NOMO-1 (cell line): Measurements from ENCODE around the gene UBE3B.

Experiments
- DNase-seq, 2 experiments: peaks; one replicate each; lab custom pipeline; 2025; ENCODE audit not compliant: unreplicated experiment in 2 of 2; lab: John Stamatoyannopoulos, UW

Gene UBE3B

GRCh38 chr12:109547286-109547685 is 69.9 kb downstream of the UBE3B start:
- DNase-seq: no peak

DNA sequence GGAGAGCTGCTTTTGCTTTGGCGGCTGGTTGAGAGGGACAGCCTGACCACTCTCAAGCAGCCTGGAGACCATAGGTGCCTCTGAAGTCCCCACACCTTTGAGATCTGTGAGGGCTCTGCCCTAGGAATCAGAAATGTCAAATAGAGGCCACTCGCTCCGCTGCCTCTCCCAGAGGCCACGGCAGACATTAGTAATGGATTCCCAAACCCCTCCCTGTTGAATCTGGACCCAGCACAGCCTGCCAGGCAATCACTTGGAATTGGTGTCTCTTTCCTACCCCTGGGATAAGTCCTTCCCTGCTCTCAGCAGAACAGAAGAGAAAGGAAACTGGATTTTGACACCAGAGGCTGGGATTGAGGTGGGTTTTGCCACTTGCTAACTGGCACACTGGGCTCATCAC is 70.8 kb downstream of the UBE3B start:
- DNase-seq: no peak

GRCh38 chr12:109549613-109550270 is 72.3 kb downstream of the UBE3B start:
- no peak for DNase-seq

GRCh38 chr12:109550281-109550680 is 72.8 kb downstream of the UBE3B start:
- DNase-seq: no peak

DNA sequence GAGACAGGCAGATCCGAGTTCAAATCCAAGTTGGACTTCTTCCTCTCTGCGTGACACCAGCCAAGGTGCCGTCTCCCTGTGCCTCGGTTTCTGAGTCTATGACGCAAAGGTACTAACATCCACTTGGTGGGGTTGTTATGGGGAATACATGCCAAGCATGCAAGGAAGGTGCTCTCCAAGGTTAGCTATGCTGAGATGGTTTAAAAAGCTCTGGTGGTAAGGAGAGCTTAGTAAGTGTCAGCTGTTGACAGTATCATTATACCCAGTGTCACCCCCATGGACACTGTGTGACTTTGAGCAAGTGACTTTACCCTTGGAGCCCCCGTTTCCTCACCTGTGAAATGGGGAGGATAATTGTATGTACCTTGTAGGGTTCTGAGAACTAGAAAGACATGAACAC is 73.7 kb downstream of the UBE3B start:
- no peak for DNase-seq

DNA sequence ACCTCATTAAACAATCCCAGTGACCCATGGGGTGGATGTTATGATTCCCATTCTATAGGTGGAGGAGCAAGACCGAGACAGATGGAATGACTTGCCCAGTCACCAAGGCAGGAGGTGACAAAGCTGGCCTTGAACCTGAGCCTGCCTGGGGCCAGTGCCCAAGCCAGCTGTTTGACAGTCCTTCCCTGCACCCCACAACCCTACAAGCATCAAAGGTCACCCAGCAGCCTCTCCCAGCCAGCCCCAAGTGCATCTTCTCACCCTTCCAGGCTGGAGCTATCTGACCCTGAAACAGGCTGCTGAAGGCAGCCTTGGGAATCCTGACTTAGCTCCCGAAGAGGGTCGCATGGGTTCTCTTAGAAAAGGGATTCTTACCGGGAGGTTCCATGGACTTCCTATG is 75.5 kb downstream of the UBE3B start:
- no peak for DNase-seq

- DNase-seq: no peak
Measured at GRCh38 chr12:109553483-109553882, 76.0 kb downstream of the UBE3B start.

DNA sequence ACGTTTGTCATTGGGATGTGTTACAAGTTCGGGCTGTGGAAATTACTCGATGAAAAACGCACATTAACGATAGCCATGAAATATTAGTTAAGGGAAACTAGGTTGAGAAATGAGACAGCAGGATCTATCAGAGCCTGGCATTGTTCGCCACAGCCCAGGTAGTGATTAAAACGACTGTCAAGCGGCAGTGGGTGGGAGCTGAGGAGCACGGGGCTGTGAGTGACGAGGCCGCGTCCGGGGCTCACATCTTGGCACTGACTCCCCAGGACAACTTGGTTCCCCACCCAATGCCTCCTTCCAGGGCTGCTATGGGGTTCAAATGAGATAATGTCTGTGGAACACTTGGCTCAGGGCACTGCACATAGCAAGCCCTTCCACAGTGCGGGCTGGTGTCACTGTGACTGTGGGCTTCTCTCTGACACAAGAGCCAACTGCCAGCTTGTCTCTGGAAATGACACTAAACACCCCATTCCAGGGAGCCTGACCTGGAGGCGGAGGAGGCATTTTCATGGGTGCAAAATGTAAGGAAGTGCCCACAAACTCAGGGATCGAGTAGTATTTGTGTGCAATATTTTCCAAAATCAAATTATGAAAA is 76.6 kb downstream of the UBE3B start:
- DNase-seq: no peak

DNA sequence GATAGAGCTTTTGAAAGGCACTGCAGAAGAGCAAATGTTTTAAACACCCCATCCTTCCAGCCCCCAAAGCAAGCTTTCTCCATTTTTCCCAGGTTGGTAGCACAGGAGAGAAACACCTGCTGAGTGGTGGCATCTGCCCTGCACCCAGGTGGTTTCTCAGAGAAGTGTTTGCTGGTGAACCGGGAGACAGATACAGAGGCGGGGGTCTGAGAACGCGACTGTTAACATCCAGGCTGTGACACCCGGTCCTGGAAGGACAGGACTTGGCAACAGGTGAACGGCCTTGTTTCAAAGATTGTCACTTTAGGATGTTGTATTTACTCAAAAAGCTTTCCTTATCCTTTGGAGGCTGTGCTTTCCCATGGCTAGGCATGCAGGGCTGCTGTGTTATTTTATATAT is 77.3 kb downstream of the UBE3B start:
- no peak for DNase-seq

DNA sequence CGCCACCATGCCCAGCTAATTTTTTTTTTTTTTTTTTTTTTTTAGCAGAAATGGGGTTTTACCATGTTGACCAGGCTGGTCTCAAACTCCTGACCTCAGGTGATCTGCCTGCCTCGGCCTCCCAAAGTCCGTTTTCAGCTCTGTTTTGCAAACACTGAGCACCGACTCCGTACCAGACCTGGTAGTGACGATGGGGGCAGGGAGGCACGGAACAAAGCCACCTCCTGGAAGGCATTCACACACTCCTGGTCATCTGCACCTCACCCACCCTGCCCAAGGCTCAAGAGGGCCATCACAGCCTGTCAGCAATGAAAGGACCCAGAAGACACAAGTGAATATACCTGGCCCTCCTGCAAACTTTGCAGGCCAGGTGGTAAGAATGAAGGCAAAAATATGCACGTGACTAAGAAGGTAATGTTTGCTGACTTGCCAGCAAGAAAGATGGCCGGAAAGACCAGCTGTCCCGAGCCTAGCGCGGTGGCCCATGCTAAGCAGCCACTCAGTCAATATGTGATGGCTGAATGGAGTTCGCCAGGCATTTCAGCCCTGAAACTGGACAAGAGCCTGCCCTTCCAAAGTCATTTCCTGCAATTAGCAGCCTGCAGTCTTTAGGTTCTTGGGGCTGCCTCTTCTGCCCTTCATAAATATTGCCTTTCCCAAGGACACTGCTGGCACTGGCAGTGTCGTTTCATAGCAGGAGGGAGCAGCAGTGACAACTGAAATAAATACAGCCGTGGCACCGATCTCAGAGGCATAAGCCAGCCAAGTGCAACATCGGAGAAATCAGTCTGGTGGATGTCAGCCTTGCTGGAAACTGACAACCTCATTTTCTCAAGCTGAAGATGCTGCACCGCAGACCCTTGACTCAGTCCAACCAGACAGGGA is 78.2 kb downstream of the UBE3B start:
- no peak for DNase-seq

GRCh38 chr12:109557200-109557599 is 79.8 kb downstream of the UBE3B start:
- no peak for DNase-seq

GRCh38 chr12:109557805-109558204 is 80.4 kb downstream of the UBE3B start:
- no peak for DNase-seq

DNA sequence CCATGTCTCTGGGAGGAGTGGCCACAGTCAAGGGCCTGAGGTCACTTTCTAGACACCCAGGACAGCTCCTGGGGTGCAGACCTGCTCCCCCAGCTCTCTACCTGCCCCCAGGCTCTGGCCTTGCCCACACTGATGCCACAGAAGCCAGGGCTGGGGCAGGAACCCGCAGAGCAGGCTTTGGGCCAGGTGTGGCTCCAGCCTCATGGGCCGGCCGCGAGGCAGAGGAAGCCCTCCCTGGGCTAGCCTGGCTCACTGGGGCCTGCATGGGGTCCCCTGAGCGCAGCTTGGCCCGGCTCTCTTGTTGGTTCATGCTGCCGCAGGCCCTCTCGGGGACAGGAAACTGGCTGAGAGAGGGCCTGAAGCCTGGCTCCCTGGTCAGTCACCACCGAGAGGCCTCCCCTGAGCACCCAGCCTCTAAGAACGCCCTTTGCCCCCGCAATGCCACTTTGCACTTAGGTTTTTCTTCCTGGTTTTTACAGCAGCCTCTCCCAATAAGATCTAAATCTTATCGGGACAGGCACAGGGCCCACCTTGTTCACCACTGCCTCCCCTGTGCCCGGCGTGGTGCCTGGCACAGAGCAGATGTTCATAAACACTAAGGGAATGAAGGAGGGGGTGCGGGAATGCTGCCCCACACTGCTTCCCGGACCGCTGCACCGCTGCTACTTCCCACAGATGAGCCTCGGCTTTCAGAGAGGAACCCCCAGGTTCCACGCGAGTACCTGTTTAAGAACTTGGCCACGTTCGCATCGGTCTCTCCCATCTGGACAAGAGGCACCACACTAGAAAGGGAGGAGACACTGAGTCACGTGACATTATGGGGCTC is 81.2 kb downstream of the UBE3B start:
- DNase-seq: no peak

GRCh38 chr12:109559200-109559505 is 81.7 kb downstream of the UBE3B start:
- no peak for DNase-seq

GRCh38 chr12:109559601-109560000 is 82.2 kb downstream of the UBE3B start:
- no peak for DNase-seq

- no peak for DNase-seq
Measured at GRCh38 chr12:109560867-109561710, 83.7 kb downstream of the UBE3B start.

DNA sequence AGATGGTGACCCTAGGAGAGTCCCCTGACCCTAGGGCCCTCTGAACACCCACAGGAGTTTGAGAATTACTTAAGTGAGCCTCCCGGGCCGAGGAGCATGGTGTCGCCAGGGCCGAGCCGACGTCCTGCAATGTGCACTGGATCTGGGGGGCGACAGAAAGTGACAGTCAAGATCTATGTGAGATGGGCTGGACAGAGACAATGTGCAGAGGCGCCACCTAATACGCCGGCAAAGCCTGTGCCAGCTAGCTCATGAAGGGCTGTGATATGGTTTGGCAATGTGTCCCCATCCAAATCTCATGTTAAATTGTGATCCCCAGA is 84.2 kb downstream of the UBE3B start:
- no peak for DNase-seq

GRCh38 chr12:109562871-109563270 is 85.4 kb downstream of the UBE3B start:
- no peak for DNase-seq

GRCh38 chr12:109563291-109564284 is 86.2 kb downstream of the UBE3B start:
- DNase-seq: no peak
